Renal cortical epithelial cell (primary cell): Measurements from ENCODE around the gene NANS. TPM values are rescaled to one million over a fixed set of nuclear protein-coding genes. Genes with fewer than 3 reads are reported as not detected.
A peak's percentile ranks its signal among the peaks of the same experiment; 100 is the strongest.
"Not testable (repeated sequence)": the region's sequence is repeated elsewhere in the genome, so short reads cannot be mapped to it uniquely, and the experiment has no call there.

Source experiments
- DNase-seq: peaks from one replicate; pipeline ENCODE4 v3.0.0-alpha.2; 2011; ENCODE audit warnings: low read depth
- total RNA-seq: library from RNA; depleted of rRNA; stranded (reverse); fragments of >200 nt; gene quantifications from 2 replicates; pipeline ENCODE4 v1.2.3, GENCODE V29; 2014

NANS gene
- total RNA-seq, 1 donor from 2014 or later, result 86.7 TPM

DNA sequence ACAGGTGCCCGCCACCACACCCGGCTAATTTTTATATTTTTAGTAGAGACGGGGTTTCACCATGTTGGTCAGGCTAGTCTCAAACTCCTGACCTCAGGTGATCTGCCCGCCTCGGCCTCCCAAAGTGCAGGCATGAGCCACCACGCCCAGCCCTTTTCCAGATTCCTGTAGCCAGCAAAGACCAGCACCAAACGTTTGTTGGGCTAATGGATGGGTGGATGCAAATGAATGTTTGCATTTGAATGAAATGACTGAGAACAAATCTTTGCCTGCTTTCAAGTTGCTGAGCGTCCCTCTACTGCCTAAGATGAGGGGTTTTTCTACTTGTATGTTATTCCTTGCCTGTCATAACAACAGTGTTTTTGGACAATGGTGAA lies 20.0 kb downstream of the NANS start:
- DNase-seq, result not testable (repeated sequence)

DNA sequence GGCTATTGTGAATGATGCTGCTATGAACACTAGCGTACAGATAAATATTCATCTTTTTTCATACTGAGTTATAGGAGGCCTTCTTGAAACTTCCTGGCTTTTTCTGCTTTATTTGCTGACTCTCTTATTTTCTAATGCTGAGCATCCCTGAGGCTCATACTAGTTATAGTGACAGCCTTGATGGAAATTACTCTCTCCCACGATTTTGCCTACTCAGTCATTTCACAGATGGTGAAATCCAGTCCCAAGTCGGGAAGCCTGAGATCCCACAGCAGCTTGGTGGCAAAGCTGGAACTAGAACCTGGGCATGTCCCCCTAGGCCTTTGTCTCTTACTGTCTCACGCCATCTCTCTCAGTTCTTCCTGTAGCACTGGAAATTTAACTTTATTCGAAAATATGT lies 22.4 kb downstream of the NANS start:
- no peak for DNase-seq

DNA sequence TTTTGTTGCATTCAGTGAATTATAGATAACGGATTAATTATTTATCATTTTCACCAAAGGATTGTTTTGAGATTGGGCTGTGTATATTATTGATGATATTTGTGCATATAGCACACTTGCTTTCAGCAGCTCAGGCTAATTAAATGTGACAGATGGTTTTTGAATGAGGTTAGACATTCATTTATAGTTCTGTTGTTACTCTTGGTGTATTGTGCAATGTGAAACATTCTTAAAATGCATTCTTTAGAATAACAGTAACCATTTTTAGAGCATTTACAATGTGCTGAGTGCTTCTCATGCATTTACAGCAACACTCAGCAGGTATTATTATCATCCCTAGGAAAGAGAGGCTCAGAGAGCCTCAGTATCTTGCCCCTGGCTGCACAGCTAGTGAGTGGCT lies 23.8 kb downstream of the NANS start:
- peak; percentile 75 for DNase-seq

DNA sequence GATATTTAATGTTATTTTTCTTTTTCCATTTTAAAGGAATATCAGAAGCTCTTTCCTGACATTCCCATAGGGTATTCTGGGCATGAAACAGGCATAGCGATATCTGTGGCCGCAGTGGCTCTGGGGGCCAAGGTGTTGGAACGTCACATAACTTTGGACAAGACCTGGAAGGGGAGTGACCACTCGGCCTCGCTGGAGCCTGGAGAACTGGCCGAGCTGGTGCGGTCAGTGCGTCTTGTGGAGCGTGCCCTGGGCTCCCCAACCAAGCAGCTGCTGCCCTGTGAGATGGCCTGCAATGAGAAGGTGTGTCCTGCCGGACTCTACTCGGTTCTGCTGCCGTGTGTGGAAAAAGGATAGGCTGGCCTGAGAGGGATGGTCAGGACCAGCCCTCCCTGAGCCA lies 24.2 kb downstream of the NANS start:
- no peak for DNase-seq

DNA sequence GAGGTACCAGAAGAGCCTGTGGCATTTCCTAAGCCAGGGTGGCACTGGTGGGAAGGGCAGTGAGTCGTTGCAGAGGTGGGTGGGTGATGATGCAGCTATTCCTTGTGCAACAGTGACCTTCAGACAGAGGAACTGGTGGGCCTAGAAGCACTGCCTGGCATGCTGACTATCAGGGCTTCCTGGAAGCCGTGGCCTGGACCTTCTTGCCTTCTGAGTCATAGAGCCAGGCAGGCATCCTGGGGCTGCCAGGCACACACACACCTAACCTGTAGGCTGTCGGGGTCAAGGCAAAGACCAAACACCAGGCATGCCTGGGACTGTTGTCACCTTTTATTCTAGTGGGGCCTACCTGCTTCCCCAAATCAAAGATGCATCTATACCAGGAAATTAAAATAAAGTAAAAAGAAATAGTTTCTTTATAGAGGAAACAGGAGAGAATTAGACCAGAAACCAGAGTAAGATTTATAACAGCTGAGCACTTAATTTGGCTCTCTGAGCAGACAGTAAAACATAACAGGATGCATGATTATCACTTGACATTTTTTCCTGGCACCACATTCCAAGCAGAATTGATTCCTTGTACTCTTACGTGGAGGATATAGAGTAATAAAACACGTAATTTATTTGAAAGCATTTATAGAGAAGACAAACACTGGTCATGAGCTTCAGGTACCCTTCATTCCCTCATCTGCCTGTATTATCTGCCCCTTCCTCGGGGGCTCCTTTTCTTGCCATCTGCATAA lies 25.1 kb downstream of the NANS start:
- DNase-seq, result peak; percentile 94

DNA sequence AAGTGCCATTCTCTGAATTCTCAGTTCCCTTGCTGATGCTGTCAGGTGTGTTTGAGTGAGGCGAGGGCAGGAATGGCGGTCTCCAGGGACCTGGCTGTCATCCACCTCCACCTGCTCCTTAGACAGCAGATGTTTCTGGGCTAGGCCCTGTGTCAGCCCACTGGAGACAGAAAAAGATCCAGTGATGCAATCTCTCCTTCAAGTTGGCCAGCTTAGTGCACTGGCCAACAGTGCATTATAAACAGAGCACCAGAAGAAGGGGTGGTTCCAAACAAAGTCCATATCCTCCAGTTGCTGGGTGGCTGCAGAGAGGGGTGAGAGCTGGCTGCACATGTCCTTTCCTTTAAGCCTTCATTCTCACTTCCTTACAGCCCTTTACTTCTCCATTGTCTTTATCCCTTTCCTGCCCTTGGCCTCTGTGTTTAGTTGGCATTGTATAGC lies 26.5 kb downstream of the NANS start:
- DNase-seq, result no peak

DNA sequence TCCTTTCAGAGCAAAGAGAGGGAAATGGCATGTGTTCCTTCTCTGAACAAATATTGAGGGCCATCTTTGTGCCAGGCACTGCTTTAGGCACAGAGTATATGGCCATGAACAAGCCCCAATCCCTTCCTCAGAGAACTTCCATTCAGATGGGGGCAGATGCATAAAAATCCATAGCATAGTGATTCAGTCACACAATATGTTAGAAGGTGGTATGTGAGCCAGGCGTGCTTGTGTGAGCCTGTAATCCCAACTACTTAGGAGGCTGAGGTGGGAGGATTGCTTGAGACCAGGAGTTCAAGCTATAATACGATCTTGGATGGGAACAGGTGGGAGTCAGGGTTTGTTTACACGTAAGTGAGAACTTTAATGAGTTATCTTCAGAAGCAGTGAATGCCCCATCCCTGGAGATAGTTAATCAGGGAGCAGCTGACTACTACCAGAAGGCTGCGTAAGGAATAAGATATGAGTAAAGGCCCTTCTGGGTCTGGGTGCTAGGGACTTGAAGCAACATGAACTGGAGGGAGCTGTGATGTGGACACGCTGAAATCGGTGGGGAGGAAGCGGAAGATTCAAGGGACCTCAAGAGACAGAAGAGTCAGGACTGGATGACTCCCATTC lies 27.1 kb downstream of the NANS start:
- no peak for DNase-seq

DNA sequence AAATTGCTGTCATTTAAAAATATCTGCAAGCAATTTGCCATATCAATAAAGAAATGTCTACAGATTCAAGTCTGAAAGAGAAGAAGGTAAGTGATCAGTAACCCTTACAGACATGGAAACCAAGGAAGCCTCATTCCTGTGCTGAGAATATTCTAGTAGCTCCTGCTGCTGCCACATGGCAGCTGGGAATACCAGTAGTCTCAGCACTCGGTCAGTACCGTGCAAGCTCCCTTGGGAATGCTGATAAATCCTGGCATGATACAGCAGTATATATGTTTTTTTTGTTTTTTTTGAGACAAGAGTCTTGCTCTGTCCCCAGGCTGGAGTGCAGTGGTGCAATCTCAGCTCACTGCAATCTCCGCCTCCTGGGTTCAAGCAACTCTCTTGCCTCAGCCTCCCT lies 27.9 kb downstream of the NANS start:
- no peak for DNase-seq

DNA sequence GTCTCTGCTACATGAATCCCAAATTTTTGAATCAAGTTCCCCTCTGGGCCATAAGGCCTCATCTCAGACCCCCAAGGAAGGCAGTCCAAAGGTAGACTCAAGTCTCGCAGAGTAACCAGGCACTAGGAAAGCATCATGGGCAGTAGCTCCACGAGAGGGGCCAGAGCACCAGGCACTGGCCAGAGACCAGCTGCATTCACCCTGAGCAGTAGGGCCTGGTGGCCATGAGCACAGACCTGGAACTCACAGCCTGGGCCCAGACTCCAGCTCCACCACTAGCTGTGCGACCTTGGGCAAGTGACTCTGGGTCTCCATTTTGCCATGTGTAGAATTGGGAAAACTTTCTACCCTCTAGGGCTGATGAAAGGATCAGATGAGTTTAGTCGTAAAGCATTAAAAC lies 28.5 kb downstream of the NANS start:
- DNase-seq, result no peak

DNA sequence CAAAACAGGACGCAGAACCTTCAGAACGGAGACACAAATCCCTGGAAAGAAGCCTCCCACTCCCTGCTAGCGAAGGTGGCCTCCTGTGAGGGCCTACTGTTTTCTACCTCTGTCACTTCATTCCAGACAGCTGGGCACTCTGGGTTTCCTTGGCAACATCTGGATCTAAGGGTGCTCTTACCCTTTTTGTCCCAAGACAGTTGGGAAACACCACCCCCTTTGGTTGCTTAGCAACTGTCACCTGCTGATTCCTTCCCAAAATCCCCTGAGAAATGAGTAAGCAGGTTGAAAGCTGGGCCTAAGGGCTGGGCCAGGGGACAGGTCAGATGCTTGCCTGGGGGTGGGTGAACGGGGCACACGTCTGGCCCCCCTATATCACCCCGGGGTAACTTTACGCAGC lies 29.4 kb downstream of the NANS start:
- peak; percentile 46 for DNase-seq

DNA sequence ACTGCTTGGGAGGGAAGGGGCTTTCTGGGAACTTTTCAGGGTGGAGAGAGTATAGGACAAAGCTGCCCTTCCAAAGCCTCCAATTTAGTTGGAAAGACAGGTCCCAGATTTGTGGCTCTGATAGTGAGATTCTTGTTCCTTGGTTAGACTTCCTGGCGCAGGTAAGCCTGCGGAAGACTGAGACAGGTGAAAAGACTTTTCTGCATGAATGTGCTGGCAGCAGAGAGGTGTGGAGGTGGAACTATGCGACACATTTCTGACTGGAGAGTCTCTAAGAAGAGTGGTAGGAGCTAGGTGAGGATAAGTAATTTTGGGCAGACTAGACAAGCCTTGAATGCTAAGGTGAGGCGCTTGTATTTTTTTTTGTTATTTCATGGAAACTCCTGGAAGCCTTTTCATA lies 29.9 kb downstream of the NANS start:
- DNase-seq, result no peak

DNA sequence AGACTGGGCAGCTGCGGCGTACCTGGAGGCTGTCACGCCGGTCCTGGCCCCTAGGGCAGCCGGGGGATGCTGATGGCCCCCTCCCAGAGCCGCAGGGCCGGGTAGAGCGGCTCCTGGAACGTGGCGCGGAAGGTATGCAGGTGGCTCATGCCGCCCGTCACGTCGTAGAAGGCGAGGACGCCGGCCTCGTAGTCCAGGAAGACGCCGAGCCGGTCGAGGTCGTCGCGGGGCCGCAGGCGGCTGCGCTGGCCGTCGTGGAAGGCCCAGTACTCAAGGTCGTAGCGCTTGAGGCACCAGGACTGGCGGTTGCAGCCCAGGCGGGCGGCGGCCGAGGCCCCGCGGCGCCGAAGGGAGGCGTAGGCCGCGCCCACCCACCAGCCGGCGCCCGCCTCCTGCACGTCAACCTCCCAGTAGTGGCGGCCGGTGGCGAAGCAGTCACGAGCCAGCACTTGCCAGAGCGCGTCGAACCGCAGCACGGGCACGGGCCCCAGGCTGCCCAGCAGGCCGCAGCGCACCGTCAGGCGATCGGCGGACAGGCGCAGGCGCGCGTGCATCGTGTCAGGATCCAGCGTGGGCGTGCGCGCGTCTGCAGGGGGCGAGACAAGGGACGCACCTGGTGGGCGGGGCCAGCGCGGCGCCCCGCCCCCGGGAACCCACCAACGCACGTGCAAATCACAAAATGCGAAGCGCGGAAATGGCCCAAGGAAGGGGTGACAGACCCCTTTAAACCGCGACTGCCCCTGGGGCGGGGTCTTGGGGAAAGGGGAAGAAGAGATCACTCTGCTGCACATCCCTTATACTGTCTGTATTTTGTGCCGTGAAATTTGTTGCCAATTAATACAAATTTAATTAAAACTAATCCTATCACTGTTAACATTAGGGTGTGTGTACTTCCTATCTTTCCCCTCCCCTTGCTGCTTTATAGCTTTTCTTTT lies 31.2 kb downstream of the NANS start:
- no peak for DNase-seq

DNA sequence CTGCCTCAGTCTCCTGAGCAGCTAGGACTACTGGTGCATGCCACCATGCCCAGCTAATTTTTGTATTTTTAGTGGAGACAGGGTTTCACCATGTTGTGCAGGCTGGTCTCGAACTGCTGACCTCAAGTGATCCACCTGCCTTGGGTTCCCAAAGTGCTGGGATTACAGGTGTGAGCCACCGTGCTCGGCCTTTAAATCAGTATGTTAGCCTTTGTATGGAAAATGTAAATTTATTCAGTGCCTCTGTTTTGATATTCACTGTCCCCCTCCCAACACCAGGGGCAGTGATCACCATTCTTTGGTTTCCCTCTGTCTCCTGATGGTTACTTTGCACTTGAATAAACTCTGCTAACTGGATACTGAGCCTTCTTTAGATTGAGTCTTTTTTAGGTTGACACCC lies 34.1 kb downstream of the NANS start:
- DNase-seq, result not testable (repeated sequence)

DNA sequence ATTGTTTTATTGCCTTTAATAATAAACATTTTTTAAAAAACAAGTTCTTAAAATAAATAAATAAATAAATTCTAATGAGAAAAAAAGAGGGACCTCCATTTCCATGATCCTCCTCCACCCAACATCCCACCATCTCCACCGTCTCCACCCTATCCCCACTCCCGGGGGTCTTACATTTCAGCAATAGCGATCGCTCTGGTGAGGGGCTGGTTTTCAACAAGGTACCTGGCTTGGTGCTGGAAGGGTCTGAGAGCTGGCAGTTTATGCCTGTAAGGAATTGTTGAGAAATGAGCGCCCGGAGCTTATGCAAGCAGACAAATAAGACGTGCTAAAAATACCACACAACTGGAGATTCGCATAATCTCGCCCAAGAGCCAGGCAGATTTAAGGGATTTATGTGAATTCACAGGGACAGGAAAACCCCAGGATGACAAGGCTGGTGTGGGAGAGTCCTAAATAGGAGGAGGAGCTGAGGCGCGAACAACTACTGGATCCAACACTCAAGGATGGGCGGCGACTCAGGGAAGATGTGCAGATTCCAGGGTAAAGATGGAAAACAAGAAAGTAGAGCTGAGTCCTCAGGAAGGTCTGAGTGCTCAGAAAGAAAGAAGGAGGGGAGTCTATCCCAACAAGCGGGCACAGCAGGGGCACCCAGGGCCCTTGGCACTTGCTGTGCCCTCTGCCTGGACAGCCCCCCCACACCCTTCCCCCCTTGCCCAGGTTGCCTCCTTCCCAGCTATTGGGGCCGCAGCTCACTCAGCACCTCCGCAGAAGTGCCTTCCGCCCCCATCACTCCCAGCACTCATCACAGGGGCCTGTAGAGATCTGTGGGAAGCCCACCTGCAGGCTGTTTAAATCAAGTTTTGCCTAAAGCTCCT lies 35.4 kb downstream of the NANS start:
- DNase-seq, result no peak

DNA sequence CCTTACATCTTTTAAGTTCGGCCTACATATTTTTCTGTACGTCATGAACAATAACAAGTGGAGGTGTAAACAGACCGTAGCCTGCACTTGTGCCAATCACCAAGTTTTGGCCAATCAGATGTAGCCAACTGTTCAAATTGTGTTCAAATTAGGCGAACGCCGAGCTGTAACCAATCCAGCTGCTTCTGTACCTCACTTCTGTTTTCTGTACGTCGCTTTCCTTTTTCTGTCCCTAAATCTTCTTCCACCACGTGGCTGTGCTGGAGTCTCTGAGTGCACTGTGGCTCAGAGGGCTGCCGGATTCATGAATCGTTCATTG lies 36.0 kb downstream of the NANS start:
- DNase-seq, result no peak

DNA sequence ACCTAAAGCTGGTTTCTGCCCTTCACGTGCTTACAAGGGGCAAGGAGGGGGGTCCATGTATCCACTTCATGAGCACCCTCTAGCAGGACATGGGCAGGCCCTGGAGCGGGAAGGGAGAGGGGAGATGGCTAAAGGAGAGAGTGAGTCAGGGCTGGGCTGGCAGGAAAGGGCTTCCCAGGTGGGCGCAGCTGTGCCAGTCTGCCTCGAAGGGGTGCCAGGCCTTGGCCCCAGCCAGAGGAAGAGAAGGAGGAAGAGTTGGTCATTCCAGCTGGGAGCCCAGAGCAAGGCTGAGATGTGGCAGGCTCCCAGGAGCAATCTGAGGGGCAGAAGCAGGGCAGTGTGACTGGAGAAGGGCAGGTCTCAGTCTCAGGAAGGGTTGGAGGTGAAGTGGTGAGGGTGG lies 37.8 kb downstream of the NANS start:
- no peak for DNase-seq

DNA sequence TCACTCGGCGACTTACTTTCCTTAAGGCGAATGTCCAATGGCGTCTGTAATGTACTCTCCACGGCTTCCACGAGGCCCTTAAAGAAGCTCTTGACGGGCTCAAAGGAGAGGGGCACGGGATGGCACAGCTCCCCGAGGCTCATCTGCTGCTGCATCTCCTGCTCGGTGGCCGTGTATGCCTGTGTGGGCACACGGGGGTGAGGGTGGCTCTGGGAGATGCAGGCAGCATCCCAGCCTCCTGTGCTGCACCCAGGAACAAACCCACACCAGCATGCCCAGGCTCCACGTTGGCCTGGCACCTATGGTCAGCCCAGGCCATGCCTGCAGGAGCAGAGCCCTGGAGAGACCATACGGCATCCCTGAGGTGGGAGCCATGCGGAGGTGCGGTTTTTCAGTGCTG lies 38.3 kb downstream of the NANS start:
- DNase-seq, result no peak

DNA sequence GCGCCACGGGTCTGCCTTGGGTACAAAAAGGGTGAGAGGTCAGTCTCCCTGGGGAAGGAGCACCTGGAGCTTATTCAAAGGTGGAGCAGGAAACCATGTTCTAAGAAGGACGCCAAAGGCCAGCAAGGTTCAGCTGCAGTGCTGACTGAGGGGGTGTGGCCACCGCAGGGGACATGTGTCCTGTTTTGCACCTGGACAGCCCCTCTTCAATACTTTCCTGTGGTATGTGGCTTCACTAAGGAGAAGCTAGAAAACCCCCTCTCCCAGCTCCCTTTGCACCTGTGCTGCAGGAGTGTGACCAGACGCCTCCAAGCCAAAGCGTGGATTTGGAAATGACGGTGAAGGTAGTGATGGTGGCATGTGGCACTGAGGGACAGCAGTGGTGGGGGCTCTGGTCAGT lies 38.9 kb downstream of the NANS start:
- DNase-seq, result no peak

DNA sequence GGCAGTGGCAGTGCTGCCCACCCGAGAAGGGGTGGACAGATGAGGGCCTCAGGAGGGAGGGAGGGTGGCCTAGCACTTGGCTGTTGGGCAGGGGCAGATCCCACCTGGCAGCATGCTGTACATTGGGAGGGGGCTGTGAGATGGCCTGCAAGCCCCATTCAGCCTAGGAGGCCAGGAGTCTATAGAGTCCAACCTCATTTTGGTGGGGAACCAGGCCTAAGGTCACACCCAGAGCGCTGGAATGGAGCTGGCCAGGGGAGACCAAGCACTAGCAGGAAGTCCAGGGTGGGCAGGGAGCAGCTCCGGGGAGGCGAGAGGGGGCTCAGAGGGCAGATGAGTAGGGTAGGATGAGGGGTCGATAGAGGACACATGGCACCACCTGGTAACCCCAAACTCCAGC lies 39.6 kb downstream of the NANS start:
- no peak for DNase-seq

DNA sequence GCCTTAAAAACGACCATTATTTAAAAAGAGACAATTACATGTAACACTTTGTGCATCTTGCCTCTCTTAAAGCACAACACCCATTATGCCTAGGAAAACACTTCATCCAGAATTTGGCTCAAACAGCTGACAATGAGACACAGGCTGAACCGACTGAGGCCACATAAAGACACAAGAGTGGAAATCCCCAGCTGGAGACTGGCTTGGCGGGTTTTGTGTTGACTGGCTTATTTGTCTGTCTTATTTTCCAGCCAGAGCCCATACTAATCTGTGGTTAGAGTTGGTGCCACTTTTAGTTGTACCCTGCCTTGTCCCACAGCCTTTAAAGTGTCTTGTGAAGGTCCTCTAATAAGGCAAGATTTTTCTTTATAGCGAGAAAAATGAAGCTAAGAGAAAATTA lies 41.3 kb downstream of the NANS start:
- DNase-seq, result no peak

DNA sequence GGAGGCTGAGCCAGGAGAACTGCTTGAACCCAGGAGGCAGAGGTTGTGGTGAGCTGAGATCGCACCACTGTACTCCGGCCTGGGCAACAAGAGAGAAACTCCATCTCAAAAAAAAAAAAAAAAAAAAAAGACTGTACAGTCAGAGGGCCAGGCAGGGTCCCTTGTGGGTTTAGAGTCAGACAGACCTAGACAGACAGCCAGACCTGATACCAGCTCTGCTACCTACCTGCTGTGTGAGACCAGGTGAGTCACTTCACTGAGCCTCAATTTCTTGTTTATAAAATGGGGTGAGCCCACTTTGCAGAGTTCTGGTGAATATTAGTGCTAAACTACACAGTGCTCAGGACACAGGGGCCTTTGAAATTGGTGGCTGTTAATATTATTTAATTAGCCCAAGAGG lies 42.8 kb downstream of the NANS start:
- no peak for DNase-seq

DNA sequence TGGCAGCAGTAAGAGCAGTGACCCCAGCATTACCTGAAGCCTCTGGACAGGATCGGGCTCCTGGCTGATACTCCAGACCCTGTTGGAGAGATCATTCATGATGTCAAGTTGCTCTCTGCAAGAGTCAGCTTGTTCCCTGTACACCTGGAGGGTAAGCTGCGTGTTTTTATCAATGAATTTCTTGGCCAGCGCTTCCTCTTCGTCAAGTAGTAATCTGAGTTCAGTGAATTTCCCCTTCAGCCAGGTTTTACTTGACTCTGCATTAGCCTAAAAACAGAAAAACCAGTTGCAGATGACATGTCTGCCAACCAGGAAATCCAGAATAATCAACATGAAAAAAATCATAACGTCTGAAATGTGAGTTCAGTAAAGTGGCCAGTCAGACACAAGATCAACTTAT lies 43.4 kb downstream of the NANS start:
- no peak for DNase-seq
